HepG2 (cell line): ENCODE data around the gene ZNF747. TPM values are rescaled to one million over a fixed set of nuclear protein-coding genes. Genes with fewer than 3 reads are reported as not detected.
A peak's percentile ranks its signal among the peaks of the same experiment; 100 is the strongest.

ENCODE experiments used
- FLYWCH1 ChIP-seq: sonication (generic); formaldehyde crosslinking; IDR thresholded peaks from 2 replicates; pipeline ENCODE4 v1.8.1; 2023; ENCODE audit warnings: mild to moderate bottlenecking, missing genetic modification reagents
- NCOR1 ChIP-seq: fragments of 200-600 bp; sonication (generic); IDR thresholded peaks from 2 replicates; pipeline ENCODE4 v1.7.0; 2017; ENCODE audit warnings: antibody characterized with exemption, low read length, borderline replicate concordance
- RAD51 ChIP-seq: fragments of 450-650 bp; IDR thresholded peaks from 2 replicates; pipeline ENCODE4 v1.6.1; 2016; ENCODE audit warnings: borderline replicate concordance
- ZBTB38 ChIP-seq: sonication (generic); formaldehyde crosslinking; IDR thresholded peaks from 2 replicates; pipeline ENCODE4 v1.5.1; 2020; ENCODE audit warnings: mild to moderate bottlenecking, missing genetic modification reagents
- ZNF121 ChIP-seq: sonication (generic); formaldehyde crosslinking; IDR thresholded peaks from 2 replicates; pipeline ENCODE4 v1.5.0; 2020; ENCODE audit warnings: mild to moderate bottlenecking, missing genetic modification reagents
- ZNF781 ChIP-seq: sonication (generic); formaldehyde crosslinking; IDR thresholded peaks from 2 replicates; pipeline ENCODE4 v1.5.1; 2020; ENCODE audit warnings: borderline replicate concordance, mild to moderate bottlenecking, missing genetic modification reagents; ENCODE audit errors: not compliant biosample characterization
- polyA plus RNA-seq, 8 experiments: library from polyadenylated mRNA; depleted of rRNA in 3 of 8; stranded (reverse) in 7 of 8; unstranded in 1 of 8; fragments of >200 nt; fragmentation: Illumina TruSeq in 4 of 8; extraction: Trizol in 4 of 8; gene quantifications; 2 replicates each; pipeline versions ENCODE4 v1.2.1 to v1.2.3, GENCODE V29; 2011 to 2016; ENCODE audit warnings: low read depth in 4 of 8, missing spikeins in 1 of 8, mixed read lengths in 1 of 8; ENCODE audit not compliant: insufficient read depth in 1 of 8
- total RNA-seq, 5 experiments: library from RNA; depleted of rRNA; stranded (reverse); fragments of >200 nt; fragmentation: Illumina TruSeq; extraction: Trizol; gene quantifications; 2 replicates each; pipeline ENCODE4 v1.2.3, GENCODE V29; 2016; ENCODE audit warnings: low read depth in 1 of 5
- TF ChIP-seq, protein P1 (sequence below): sonication (generic); formaldehyde crosslinking; conservative IDR thresholded peaks from 2 replicates; pipeline ENCODE4 v1.8.0; 2022; ENCODE audit warnings: missing genetic modification reagents
- TF ChIP-seq, protein P2 (sequence below): sonication (generic); formaldehyde crosslinking; IDR thresholded peaks from 2 replicates; pipeline ENCODE4 v1.5.0; 2020; ENCODE audit warnings: mild to moderate bottlenecking, missing genetic modification reagents
- TF ChIP-seq, protein P3 (sequence below): IDR thresholded peaks from 2 replicates; pipeline ENCODE4 v1.6.1; 2018; ENCODE audit warnings: missing genetic modification reagents, mild to moderate bottlenecking, missing compliant biosample characterization
- TF ChIP-seq, protein P4 (sequence below): sonication (generic); formaldehyde crosslinking; IDR thresholded peaks from 2 replicates; pipeline ENCODE4 v1.4.0; 2020; ENCODE audit warnings: missing genetic modification reagents, mild to moderate bottlenecking, borderline replicate concordance
- TF ChIP-seq, protein P5 (sequence below): sonication (generic); formaldehyde crosslinking; IDR thresholded peaks from 2 replicates; pipeline ENCODE4 v1.4.0; 2020; ENCODE audit warnings: mild to moderate bottlenecking, missing genetic modification reagents

Gene ZNF747
- total and polyA plus RNA-seq, 2 of the 13 experiments (the other 11 are each of a cell fraction or from before 2014, with no cell fraction given), result 7.2 to 10.2 TPM

DNA sequence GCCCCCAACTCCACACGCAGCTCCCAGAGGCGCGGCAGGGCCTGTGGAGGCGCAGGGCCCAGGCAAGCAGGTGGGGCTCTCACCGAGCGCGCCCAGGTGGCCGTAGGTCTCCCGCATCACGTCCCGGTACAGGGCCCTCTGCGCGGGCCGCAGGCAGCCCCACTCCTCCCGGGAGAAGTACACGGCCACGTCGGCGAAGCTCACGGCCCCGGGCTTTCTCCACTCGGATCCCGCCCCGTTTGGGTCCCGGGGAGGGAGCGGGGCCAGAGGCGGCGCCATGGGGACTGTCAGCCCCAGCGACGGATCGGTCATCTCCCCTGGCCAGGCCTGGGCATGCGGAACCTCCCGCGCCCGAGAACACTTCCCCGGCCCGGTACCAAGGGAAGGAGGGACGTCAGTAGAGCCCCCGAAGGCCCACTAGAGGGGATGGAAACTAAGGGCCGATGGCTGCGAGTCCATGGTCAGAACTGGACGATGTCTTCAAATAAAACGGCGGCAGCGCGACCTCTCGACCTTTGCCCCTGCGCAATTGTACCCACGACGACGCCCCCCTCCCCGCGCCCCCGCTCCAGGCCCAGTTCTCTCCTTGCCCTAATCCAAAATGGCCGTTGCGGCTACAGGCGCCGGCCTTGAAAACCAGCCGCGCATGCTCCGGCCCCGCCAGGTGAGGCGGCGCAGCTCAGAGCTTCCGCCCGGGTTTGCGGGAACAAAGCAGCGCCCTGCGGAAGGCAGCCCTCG is at the start of gene ZNF747 (continued):
- TF ChIP-seq, protein P1, sequence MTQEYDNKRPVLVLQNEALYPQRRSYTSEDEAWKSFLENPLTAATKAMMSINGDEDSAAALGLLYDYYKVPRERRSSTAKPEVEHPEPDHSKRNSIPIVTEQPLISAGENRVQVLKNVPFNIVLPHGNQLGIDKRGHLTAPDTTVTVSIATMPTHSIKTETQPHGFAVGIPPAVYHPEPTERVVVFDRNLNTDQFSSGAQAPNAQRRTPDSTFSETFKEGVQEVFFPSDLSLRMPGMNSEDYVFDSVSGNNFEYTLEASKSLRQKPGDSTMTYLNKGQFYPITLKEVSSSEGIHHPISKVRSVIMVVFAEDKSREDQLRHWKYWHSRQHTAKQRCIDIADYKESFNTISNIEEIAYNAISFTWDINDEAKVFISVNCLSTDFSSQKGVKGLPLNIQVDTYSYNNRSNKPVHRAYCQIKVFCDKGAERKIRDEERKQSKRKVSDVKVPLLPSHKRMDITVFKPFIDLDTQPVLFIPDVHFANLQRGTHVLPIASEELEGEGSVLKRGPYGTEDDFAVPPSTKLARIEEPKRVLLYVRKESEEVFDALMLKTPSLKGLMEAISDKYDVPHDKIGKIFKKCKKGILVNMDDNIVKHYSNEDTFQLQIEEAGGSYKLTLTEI (CRISPR knock-in tag), result no peak
- TF ChIP-seq ZNF781 (CRISPR knock-in tag) (peak; percentile 87), FLYWCH1 (CRISPR knock-in tag) (peak; percentile 85; the same call in 1 of the 2 replicates), ZNF121 (peak; percentile 51; the same call in 1 of the 2 replicates), RAD51 (no peak), NCOR1 (peak; percentile 75; the same call in 1 of the 2 replicates), ZBTB38 (CRISPR knock-in tag) (peak; percentile 66; the same call in 1 of the 2 replicates)
- TF ChIP-seq, protein P2, sequence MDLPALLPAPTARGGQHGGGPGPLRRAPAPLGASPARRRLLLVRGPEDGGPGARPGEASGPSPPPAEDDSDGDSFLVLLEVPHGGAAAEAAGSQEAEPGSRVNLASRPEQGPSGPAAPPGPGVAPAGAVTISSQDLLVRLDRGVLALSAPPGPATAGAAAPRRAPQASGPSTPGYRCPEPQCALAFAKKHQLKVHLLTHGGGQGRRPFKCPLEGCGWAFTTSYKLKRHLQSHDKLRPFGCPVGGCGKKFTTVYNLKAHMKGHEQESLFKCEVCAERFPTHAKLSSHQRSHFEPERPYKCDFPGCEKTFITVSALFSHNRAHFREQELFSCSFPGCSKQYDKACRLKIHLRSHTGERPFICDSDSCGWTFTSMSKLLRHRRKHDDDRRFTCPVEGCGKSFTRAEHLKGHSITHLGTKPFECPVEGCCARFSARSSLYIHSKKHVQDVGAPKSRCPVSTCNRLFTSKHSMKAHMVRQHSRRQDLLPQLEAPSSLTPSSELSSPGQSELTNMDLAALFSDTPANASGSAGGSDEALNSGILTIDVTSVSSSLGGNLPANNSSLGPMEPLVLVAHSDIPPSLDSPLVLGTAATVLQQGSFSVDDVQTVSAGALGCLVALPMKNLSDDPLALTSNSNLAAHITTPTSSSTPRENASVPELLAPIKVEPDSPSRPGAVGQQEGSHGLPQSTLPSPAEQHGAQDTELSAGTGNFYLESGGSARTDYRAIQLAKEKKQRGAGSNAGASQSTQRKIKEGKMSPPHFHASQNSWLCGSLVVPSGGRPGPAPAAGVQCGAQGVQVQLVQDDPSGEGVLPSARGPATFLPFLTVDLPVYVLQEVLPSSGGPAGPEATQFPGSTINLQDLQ (CRISPR knock-in tag), result peak; percentile 23; the same call in 1 of the 2 replicates
- TF ChIP-seq, protein P3, sequence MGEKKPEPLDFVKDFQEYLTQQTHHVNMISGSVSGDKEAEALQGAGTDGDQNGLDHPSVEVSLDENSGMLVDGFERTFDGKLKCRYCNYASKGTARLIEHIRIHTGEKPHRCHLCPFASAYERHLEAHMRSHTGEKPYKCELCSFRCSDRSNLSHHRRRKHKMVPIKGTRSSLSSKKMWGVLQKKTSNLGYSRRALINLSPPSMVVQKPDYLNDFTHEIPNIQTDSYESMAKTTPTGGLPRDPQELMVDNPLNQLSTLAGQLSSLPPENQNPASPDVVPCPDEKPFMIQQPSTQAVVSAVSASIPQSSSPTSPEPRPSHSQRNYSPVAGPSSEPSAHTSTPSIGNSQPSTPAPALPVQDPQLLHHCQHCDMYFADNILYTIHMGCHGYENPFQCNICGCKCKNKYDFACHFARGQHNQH (CRISPR knock-in tag), result peak; percentile 67; the same call in 1 of the 2 replicates
- TF ChIP-seq, protein P4, sequence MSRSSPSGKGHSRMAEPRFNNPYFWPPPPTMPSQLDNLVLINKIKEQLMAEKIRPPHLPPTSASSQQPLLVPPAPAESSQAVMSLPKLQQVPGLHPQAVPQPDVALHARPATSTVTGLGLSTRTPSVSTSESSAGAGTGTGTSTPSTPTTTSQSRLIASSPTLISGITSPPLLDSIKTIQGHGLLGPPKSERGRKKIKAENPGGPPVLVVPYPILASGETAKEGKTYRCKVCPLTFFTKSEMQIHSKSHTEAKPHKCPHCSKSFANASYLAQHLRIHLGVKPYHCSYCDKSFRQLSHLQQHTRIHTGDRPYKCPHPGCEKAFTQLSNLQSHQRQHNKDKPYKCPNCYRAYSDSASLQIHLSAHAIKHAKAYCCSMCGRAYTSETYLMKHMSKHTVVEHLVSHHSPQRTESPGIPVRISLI, result no peak; the same call in 1 of the 2 replicates
- TF ChIP-seq, protein P5, sequence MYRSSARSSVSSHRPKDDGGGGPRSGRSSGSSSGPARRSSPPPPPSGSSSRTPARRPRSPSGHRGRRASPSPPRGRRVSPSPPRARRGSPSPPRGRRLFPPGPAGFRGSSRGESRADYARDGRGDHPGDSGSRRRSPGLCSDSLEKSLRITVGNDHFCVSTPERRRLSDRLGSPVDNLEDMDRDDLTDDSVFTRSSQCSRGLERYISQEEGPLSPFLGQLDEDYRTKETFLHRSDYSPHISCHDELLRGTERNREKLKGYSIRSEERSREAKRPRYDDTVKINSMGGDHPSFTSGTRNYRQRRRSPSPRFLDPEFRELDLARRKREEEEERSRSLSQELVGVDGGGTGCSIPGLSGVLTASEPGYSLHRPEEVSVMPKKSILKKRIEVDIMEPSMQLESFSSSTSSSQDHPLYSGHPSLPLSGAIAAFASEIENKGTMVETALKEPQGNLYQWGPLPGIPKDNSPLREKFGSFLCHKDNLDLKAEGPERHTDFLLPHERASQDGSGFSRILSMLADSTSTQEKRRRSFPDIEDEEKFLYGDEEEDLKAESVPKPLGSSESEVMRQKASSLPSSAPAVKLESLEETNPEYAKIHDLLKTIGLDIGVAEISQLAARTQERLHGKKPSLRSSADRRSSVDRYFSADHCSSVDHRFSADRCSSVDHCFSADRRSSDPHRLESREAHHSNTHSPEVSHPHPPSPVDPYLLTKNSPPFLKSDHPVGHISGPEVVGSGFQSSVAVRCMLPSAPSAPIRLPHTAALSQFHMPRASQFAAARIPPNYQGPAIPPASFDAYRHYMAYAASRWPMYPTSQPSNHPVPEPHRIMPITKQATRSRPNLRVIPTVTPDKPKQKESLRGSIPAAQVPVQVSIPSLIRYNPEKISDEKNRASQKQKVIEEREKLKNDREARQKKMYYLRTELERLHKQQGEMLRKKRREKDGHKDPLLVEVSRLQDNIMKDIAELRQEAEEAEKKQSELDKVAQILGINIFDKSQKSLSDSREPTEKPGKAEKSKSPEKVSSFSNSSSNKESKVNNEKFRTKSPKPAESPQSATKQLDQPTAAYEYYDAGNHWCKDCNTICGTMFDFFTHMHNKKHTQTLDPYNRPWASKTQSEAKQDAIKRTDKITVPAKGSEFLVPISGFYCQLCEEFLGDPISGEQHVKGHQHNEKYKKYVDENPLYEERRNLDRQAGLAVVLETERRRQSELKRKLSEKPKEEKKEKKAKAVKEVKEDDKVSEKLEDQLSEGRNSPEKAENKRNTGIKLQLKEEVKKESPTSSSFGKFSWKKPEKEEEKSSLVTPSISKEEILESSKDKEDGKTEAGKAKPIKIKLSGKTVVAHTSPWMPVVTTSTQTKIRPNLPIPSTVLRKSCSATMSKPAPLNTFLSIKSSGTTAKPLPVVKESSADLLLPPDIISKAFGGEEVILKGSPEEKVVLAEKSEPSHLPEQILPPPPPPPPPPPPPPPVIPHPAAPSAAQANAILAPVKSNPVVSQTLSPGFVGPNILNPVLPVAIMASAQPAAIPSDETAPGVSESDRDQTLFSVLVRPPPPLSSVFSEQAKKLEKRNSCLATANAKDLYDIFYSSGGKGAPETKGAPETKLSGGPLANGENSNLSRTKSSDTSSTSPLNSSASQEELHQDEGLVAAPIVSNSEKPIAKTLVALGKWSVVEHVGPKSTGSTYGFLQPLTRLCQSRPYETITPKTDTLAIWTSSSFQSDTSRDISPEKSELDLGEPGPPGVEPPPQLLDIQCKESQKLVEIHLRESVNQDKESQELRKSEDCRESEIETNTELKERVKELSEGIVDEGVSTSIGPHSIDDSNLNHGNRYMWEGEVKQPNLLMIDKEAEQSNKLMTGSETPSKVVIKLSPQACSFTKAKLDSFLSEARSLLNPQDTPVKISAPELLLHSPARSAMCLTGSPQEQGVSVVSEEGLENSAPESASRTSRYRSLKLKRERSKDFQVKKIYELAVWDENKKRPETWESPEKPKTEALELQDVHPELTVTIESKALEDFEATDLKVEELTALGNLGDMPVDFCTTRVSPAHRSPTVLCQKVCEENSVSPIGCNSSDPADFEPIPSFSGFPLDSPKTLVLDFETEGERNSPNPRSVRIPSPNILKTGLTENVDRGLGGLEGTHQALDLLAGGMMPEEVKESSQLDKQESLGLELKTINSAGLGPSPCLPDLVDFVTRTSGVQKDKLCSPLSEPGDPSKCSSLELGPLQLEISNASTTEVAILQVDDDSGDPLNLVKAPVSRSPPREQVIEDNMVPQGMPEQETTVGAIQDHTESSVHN (CRISPR knock-in tag), result no peak
